GM19238 (cell line): ENCODE measurements around the gene ERFL.
"Not testable (repeated sequence)": the region's sequence is repeated elsewhere in the genome, so short reads cannot be mapped to it uniquely, and the experiment has no call there.

Experiments used
- DNase-seq: peaks from one replicate; pipeline ENCODE4 v3.0.0; 2011; ENCODE audit warnings: low spot score; ENCODE audit not compliant: insufficient read length

ERFL gene

DNA sequence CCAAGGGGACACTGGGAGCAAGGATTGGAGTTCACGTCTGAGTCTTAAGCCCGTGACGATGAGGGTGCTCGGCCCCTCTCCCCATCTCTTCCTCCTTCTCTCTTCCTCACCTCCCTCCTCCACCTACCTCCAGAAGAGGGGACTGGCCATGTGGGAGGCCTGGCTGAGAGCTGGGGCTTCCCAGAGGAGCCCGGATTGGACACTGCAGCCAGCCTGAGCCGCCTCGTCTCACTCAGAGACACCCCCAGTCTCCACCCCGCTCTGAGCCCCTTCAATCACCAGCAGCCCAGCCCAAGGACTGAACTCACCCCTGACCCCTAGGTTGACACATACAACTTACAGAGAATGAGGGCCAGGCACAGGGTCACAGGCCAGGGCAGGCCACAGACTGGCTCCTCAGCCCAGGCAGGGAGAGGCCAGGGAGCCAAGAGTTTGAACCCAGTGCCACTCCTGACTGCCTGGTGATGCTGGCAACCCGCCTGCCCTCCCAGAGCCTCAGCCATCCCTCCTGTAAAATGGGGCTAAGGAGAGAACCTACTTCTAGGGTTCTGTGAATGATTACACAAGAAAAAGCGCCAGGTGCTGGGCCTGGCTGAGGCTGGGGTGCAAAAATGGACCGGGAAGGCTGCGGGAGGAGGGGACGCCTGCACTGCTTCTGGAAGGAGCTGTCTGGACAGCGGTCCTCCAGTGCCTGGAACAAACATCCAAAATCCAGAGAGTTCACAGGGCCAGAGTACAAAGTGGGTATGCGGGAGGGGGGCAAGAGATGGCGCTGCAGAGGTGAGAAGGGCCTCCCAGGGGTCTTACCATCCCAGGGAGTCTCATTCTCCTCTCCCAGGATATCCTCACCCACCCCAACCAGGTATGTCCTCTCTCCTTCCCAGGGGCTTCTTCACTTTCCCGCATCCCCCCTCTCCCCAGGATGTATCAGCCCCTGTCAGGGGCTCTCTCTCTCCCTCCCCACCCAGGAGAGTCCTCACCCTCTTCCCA lies 50.0 kb downstream of the ERFL start:
- no peak for DNase-seq

DNA sequence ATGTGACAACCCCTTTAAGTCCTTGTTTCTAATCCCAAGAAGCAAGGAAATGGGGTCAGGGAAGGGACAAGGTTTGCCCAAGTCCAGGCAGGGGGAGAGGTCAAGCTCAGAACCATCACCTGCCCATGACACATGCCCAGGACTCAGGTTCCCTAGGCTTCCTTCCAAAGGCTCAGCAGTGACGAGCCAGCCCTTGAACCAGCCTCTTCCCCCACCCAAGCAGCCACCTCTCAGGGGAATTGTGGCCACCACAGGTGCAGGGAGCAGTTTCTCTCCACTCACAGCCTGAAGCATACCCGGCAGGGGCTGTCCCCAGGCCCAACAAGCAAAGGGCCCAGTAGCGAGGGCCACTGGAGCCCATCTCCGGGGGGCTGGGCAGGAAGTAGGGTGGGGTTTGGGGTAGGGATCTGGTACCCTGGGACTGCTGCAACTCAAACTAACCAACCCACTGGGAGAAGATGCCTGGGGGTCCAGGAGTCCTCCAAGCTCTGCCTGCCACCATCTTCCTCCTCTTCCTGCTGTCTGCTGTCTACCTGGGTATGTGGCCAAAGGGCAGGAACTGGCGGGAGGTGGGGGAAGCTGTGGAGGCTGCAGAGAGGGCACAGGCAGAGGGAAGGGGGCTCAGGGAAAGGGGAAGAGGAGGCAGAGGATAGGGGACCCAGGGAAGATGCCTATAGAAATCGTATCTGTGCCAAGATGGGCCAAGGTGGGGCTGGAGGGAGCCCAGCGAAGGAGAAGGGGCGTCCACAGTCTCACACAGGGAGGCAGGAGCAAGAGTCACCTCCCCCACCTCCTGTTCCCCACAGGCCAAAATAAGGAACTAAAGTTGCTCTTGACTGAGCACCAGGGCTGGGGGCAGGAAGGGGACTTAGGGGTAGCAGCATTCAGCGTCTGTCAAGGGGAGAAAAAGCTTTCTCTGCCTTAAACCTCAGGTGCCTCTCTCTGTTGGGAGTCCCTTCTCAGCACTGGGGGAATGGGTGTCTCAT lies 51.1 kb downstream of the ERFL start, which contains the start of gene CD79A:
TSS of gene CD79A (plus strand) at position 433 of the 986 bp plus-strand sequence. CDS start at position 459, 26 bp downstream.
- DNase-seq, result peak; percentile 76

DNA sequence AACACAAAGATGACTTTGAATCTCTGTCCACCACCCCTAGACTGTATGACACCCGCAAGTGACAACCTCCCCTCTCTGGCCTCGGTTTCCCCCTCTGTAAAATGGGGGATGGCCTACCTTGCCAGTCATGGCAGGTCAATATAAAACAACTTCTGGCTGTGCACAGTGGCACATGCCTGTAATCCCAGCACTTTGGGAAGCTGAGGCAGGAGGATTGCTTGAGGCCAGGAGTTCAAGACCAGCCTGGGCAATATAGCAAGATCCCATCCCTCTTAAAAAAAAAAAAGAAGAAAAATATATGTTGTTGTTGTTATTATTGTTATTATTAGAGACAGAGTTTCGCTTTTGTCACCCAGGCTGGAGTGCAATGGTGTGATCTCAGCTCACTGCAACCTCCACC lies 52.3 kb downstream of the ERFL start:
- DNase-seq, result not testable (repeated sequence)

DNA sequence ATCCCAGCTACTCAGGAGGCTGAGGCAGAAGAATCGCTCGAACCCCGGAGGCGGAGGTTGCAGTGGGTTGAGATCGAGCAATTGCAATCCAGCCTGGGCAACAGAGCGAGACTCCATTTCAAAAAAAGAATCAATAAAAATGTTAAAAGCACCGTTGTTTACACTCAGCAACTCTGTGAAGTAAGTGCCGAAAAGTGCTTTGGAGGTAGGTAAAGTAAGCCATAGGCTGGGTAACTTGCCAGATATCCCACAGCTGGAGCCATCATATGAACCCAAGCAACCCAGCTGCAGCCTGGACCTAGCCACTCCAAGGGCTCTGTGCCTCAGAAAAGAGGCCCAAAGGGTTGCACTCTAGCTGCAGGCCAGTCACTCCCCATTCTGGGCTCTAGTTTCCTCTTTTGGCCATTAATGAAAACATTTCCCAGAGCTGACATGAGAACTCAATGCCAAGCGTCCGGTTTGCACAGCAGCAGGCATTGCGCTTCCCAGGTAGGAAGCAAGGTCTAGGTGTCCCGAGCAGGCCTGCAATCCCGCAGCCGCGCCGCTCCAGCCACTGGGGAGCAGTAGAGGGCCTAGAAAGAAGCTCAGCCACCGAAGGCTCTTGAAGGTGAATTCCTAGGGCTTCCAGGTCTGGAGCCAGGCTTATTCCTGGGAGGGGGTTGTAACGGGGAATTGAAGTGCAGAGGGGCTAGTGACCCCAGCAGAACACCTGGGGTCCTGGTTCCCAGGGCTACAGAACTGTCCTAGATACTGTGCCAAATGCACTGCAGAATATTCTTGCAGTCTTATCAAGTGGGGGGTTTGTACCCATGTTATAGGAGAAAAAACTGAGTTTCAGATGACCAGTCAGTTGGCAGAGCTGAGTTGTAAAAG lies 55.2 kb downstream of the ERFL start:
- DNase-seq, result no peak

DNA sequence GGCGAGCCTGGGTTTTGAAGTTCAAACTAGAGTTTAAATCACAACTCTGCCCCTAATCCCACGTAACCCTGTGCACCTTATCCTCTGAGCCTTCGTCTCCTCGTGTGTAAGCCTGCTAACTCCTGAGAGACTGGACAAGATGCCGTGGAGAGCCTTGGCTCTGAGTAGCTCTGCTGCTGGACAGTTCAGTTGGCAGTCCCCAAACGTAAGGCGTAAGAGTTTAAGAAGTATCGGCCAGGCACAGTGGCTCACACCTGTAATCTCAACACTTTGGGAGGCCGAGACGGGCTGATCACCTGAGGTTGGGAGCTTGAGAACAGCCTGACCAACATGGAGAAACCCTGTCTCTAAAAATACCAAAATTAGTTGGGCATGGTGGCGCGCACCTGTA lies 55.9 kb downstream of the ERFL start:
- no peak for DNase-seq

DNA sequence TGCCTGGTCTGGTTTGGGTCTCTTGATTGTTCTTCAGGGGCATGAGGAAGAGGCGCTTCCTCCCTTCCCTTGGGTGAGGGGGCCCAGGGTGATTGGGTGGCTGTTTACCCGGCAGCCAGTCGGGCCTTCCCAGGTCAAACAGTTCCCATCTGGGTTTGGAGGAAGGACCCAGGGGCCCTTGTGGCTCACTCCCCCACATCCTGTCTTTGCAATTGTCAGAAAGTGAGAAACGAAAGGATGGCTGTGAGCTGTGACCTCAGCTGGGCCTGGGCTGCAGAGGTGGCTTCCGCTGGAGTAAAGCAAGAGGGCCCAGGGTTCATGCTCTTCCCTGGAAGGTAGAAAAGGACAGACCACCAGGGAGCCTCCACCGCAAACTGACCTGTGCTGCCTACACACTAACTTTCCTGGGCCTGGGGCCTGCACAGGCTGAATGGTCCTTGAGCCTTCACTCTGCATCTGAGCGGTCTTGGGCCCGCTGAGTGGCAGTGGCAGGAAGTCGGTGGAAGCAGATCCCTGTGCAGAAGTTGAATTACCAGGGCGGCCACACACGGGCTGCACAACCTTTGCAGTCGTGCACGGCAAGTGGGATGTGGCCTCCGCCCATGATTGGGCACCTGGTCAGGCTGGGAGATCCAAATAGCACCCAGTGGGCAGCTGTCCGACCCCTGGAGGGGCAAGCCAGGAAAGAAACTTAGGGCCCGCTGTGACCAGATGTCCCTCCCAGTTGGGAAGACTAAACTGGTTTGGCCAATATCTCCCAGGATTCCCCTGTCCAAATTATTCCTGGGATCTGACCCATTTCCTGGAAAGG lies 56.5 kb downstream of the ERFL start:
- DNase-seq, result peak; percentile 76

DNA sequence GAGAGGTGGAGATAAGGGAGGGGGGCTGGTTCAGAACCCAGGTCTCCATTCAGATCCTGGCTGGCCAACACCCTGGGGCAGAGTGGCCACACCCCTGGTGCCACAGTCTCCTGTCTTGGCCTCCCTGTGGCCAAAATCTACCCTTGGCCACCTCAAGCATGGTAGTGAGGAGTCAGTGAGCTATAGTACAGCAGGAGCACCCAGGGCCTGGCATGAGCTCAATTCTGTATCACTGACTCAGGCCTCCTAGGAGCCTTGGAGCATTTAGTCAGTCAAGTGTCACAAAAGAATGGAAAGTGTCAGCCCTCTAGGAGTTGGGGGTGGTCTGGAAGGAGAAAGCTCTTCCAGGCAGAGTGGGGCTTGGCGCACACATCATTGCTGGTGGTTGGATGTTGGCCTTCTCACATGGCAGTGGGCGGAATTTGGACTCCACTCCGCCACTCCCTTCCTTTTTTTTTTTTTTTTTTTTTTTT lies 57.8 kb downstream of the ERFL start:
- no peak for DNase-seq

DNA sequence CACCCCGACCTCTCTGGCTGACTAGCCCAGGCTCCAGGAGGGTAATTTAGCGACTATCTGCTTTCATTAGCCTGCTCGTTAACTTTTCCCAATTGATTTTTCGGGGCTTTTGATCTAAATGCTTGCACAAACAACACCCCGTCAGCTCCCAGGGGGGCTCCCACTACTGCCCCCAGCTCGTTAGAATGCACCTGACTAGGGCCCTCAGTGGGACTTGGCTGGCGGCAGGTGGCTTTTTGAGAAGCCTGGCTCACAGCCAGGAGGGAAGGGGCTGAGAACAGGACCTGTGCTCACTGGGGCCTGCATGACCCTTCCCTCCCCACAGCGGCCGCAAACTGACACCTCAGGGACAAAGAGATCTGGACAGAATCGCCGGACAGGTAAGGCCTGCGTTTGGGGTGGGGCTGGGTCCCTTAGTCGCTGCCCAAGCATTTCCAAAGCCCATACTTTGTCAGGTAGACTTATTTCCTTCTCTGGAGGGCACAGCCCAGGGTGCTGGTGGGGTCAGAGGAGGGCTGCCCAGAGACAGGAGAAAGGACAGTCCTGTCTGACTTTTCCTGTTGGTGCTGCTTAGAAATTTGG lies 58.8 kb downstream of the ERFL start:
- DNase-seq, result no peak

DNA sequence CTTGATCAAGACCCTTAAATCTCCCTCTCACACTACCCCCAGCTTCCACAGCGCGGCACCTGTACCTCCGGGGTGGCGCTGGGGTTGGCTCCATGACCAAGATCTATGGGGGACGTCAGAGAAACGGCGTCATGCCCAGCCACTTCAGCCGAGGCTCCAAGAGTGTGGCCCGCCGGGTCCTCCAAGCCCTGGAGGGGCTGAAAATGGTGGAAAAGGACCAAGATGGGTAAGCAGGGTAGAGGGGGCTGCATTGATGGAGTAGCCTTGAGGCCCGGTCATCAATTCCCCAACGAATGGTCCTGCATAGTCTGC lies 59.3 kb downstream of the ERFL start:
- DNase-seq, result no peak

DNA sequence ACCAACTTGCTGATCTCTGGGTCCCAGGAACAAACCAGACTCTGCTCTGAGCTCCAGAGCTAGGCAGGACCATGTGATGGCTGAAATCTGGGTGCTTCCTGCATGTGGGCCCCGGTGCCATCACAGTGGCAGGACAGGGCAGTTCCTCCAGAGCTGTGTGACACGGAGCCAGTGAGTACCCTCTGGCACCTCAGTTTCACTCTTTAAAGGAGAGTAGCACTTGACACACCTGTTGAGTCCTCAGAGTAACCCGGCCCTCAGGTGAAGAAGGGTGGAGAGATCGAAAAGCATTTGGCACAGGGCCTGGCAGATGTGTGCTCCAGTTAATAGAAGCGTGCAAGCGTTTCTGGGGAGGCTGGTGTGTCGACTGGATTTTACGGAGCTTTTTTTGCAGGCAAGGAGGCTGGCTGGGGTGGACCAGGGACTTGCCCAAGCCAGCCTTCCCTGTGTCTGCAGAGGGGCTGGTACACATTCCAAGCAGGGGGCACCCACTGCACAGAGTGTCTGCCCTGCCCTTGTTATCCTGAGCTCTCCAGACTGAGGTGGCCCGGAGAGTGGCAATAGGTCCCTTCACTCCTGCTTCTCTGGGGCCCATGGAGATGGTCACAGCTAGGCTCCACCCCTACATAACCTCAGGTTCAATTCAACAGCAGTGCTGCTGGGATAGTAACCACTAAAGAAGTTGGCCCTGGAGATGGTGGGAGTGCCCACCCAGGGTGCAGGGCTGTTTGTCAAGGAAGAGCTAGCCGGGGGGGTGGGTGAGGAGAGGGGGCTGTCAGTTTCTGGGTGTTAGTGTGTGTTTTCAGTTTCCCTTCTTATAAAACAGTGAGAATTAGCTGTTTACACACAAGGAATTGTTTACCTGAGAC lies 59.9 kb downstream of the ERFL start:
- DNase-seq, result no peak

DNA sequence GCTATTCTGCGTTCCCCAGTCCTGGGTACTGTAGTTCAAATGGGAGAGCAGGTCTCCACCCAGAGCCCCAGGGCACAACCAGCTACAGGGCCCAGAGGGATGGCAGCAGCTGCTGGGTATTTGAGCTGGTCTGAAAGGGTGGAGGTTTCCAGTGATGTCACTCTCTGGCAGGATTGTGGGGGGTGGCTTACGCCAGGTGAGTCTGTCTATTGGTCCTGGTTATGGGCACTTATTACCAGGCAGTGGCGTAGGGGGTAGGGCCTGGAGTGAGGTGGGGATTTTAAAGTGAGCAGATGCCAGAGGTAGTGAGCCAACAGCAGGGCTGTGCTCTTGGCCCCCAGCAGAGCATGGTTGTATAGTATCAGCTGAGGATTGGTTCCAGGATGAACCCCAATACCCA lies 62.0 kb downstream of the ERFL start:
- no peak for DNase-seq

DNA sequence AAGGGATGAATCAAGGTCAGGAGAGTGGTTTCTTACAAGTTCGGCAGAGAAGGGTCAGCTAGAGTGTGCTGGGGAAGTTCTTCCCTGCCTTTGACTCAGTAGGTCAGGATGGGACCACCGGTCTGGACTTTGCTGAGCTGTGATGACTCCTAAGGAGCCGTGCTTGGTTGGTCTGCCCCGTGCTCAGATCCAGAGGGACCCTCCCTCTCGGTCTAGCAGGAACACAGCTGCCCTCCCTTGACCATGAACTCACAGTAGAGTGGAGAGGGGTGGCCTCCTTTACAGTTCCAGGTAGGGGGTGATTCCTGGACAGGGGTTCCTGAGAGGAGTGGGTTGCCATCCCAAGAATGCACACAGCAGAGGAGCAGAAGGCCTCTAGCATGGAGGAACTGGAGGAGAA lies 63.9 kb downstream of the ERFL start:
- no peak for DNase-seq

DNA sequence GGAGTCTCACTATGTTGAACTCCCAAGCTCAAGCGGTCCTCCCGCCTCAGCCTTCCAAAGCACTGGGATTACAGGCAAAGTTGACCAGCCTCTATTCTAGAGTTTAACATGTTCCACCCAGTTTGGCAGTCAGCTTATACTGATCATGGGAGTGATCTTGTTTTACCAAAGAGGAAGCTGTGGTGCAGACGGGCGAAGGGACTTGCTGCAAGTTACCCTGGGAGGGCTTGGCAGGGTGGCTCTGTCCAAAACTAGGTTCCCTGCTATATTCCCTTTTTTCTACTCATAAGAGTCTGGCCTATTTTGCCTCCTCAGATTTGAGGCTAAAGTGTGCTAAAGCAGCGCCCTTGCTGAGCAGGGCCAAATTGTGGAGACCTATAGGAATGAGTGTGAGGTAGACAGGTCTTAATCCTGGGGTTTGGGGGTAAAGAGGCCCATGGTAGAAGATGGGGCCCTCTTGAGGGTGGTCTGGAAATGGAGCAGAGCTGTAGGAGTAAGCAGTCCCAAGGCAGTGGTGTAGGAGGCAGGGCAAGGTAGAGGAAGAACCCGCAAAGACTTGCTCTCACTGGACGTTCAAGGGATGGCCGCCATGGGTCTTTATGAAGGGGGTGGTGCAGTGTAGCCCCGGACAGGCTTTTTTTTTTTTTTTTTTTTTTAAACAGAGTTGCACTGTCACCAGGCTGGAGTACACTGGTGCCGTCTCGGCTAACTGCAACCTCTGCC lies 64.9 kb downstream of the ERFL start:
- DNase-seq, result no peak

DNA sequence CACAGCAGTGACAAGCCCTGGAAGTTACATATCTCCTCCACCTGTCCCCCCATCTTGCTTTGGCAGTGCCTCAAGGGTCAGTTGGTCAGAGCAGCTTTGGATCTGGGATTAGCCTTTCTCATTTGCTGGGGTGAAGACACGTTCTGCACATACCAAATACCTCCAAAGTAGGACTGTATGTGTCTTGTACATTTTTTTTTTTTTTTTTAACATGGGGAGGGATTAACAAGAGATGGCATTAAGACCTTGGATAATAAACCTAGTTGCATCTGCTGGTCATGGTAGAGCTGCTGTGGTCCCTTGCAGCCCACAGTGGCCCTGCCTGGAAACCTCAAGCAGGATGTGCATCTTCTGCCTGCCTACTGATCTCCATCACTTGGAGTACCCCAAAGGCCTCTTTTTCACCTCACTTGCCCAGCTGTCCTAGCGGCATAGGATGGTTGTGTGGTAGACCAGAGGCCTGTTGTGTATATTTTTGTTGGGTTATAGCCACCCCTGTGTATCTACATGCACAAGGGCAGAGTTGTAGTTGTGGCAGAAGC lies 65.7 kb downstream of the ERFL start:
- no peak for DNase-seq

DNA sequence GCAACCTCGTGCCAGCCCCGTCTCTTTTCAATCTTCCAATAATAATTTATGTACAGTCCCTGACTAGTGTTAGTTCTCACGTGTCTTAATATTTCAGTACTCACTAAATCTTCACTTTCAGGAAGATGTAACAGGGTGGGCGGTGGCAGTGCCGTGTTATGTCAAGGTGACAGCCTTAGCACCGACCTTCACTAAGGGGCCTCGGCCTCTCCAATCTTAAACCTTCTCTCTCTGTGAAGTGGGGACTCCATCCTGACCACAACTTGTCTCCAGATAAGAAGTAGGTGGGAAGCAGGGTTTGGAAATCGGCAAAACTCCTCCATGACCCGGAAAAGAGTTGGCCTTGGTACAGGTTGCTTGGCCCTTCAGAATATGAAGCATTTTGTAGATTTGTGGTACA lies 66.4 kb downstream of the ERFL start:
- no peak for DNase-seq

DNA sequence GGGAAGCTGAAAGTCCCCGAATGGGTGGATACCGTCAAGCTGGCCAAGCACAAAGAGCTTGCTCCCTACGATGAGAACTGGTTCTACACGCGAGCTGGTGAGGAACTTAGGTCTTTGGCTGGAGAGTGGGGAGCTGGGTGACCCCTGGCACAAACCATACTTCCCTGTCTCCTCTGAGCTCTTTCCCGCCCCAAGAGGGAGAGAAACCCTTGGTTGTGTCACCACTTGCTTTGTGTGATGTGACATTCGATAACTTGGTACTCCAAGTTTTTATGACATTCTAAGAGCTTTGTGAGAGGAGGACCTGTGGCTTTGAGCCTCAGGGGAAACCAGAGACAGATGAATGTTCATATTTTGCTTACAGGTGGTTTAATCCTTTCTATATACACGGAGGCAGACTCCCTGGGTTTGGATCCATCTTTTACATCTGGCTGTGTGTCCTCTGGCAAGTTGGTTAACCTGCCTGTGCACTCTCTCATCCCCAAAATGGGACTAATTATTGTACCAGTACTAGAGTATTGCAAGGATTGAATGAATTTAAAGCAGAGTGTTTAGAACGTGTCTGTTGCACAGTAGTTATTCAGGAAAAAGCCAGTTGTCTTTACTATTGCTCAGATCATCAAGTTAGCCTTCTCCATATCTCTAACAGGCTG lies 67.0 kb downstream of the ERFL start:
- no peak for DNase-seq

DNA sequence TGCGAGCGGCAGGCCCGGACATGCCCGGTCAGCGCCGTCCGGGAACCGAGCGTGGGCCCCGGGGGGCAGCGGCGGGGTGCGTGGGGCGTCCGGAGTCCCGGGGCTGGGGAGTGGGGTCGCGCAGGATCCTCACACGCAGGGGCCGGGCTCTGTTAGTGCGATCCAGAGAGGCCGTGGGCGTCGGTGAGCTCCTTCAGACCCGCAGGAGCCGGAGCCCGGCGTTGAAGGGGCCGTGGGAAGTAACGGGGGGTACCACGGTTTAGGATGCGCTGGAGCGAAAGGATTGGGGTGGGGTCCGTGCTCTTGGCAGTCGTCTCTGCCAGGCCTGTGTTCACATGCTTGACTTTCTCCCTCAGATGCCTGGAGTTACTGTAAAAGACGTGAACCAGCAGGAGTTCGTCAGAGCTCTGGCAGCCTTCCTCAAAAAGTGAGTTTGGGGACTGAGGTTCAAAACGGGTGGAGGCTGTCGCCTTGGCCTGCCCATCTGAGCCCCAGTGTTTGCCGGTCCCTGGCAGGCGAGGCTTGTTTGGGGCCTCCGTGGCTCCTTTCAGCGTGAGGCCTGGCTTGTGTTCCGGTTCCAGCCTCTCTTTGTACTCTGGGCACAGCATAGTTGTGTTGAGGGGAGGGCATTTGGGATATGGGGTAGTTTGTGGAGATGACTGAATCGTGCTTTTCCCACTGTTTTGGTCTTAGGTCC lies 67.7 kb downstream of the ERFL start:
- DNase-seq, result no peak
